ENCODE data around the gene MKNK1. TPM values are rescaled to one million over a fixed set of nuclear protein-coding genes. Genes with fewer than 3 reads are reported as not detected.

The MKNK1 gene
- total and polyA plus RNA-seq, 12 donors = 22.4 to 50.6 (median 36.8) TPM

DNA sequence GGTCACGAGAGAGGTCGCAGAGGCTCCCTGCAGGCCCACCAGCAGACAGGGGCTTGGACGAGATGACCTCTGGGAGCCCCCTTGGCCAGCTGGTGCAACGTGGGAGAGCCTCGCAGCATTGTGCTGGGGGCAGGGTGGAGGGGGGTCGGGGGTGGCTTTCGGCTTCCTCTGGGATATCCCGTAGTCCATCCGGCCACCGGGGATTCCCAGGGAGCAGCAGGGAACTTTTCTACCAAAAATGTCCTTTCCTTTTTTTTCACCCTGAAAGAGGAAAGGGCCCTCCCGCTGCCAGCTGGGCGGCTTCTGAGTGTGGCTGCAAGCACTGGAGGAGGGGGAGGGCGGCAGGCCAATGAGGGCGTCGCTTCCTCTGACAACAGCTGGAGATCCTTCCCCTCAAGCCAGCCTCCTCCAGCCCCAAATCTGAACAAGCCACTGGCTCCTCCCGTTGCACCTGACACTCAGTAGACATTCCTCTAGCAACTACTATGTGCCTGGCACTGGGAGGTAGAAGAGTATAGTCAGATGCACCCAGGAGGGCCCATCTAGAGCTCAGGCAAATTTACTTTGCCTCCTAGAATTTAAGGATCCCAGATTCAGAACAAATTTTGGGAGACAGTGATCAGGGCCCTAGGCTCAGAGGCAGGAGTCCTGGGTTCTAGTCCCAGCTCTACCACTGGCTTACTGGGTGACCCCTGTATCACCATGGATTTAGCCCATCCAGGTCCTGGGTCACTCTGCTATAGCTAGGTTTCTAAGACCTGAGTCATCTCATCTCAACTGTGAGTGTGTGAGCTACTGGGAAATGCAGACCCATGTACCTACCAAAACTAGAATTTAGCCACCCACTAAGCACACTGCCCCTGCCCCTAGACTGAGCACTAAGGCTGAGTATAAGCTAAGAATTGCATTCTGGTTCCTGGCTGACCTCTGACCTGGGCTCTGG, 9.9 kb upstream of the MKNK1 start:
- DNase-seq (peak; percentile 93 to 94), ATAC-seq (peak; percentile 62 to 84 (median 76))
- intact Hi-C loops (cut with DNase I) = loop anchor here in 3 of 10 donors (5.0 to 10.0 kb wide), 2 partner anchors 51 to 53 kb away; partner anchors contain the start of gene ATPAF1 (in 3 of the 3)
- Histone ChIP-seq H3K4me3 (peak overlapping the region in 8 of 10 donors; percentile 21 to 42 (median 32)), H3K9me3 (no peaks in the 10 kb centered on the region), H3K27me3 (no peaks in the 10 kb centered on the region), H3K36me3 (peaks cover 0 to 43% (median 21%) of the 10 kb centered on the region in 9 donors), H3K27ac (peak overlapping the region; percentile 13 to 98 (median 73)), H3K4me1 (peaks cover 25 to 63% (median 58%) of the 10 kb centered on the region in 9 donors)
- WGBS, 2 donors = 5 to 7% methylated on average over 15 to 16 of the region's 16 CpGs
- TF ChIP-seq CTCF (IDR thresholded peaks at IDR 0.05) = no peak

DNA sequence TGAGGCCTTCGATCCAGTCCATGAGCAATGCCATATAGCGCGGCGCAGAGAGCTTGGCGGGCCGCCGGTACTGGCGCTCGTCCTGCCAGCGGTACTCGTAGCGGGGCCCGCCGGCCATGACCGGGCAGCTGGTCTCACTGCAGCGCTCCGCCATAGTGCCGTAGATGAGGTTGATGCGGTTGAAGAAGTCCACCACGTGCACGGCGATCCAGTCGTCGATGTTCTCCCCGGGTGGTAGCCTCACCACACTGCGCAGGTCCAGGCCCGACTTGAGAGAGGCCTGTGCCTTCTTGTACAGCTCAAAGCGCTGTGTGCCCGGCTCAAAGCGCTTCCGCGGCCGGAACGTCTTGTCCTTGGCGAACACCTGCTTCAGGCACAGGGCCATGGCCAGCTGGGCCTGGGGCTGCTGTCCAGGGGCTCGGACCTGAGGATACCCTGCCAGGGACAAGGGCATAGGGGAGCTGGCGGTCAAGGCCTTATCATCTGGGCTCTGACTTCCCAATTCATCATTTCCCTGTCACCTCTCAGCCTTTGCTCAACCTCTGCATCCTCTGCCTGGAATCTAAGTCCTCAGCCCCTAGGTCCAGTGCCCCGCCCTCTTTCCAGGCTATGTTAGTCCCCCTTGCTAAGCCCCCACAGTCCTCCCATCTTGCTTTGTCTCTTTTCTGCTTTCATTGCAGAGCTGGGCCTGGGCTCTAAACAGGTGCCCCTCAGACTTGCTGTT, 9.0 kb upstream of the MKNK1 start:
- H3K9me3 ChIP-seq = no peaks in the 10 kb centered on the region
- ATAC-seq (peak in 2 of 8 donors; percentile 6 to 16), DNase-seq (peak in 1 of 2 donors; percentile 42)
- 87 to 88% methylated on average over 38 of the region's 38 CpGs for WGBS, 2 donors
- no peak for TF ChIP-seq CTCF (IDR thresholded peaks at IDR 0.05)
- intact Hi-C loops (cut with DNase I) = loop anchor here in 3 of 10 donors (5.0 to 10.0 kb wide), 2 partner anchors 52 to 54 kb away; partner anchors contain the start of gene ATPAF1 (in 3 of the 3)
- peaks cover 27 to 66% (median 61%) of the 10 kb centered on the region in 9 donors for H3K4me1 ChIP-seq
- peaks cover 0 to 51% (median 29%) of the 10 kb centered on the region in 9 donors for H3K36me3 ChIP-seq
- H3K27ac ChIP-seq = peak overlapping the region; percentile 13 to 98 (median 73)
- H3K27me3 ChIP-seq = no peaks in the 10 kb centered on the region
- H3K4me3 ChIP-seq = peak overlapping the region in 8 of 10 donors; percentile 21 to 42 (median 32)

DNA sequence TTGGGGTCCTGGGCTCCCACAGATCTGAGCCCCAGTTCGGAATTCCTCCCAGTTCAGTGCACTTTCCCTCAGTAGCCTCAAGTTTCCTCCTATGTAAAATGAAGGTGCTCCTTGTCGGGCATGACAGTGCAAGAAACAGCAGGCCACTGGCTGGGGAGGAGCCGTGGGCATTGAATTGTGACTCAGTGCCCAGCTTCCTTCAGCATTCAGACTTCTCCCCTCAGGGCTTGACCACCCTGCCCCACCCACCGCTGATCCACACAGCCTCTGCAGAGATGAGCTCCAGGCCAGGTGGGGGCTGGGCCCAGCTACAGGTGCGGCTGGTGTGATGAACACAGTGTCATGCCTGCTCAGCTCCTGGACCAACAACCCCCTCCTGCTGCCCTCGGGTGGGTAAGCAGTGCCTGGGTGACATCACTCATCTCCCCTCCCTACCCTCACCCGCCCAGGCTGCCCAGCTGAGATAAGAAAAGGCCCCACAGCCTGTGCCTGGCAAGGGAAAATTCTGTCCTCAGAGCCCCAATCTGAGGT, 7.7 kb upstream of the MKNK1 start:
- WGBS, 2 donors = 54 to 68% methylated on average over 7 of the region's 7 CpGs
- Histone ChIP-seq H3K4me3 (no peak overlapping the region), H3K36me3 (peaks cover 0 to 55% (median 30%) of the 10 kb centered on the region in 9 donors), H3K27ac (peak overlapping the region in 7 of 10 donors; percentile 26 to 92 (median 42)), H3K9me3 (no peaks in the 10 kb centered on the region), H3K4me1 (peaks cover 32 to 72% (median 65%) of the 10 kb centered on the region in 9 donors), H3K27me3 (no peaks in the 10 kb centered on the region)
- no peak for DNase-seq
- intact Hi-C loops (cut with DNase I) = loop anchor here in 3 of 10 donors (5.0 to 10.0 kb wide), 2 partner anchors 53 to 56 kb away; partner anchors contain the start of gene ATPAF1 (in 3 of the 3)
- TF ChIP-seq CTCF (IDR thresholded peaks at IDR 0.05) = no peak
- no peak for ATAC-seq
